ENCODE measurements around the gene KCNJ10. TPM values are rescaled to one million over a fixed set of nuclear protein-coding genes. Genes with fewer than 3 reads are reported as not detected.

Gene KCNJ10
- total and polyA plus RNA-seq, 2 experiments from 2014 or later: not detected

DNA sequence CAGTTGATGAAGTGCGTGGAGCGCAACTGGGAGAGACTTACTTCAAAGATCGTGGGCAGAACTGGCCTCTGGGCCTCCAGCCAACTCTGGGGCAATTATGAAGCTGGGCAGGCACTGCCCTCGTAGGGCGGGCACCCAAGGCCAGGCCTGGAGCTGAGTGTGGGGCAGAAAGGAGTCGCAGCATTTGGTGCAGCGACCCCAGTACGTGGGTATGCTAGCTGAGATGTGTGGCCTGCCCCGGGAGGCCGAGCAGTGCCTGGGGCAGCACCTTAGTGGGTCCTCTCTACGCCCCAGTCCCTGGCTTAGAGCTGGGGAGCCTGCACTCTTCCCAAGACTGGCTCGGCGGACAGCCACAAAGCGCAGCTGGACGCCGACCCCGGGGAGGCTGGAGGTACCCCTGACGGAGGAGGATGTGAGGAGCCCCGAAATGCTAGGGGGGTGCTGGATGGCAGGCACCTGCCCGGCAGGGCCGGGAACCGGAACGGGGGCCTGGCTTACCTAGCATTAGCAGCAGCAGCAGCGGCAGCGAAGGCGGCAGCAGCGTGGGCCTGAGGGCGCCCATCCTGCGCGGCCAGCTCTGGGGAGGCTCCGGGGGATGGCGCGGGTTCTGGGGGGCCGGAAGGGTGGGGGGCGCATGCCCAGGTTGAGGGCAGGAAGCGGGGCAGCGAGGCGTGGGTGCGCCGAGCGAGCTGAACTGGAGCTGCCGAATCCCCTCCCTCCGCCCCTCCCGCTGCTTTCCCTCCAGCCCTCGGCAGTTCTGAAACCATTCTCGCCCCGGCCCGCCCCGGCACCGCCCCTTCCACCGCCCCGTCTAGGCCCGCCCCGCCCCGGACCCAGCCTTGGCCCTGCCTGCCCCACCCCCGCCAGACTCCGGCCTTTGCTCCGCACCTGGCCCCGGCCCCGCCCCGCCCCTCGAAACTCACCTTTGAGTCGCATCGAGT, 28.2 kb upstream of the KCNJ10 start, which contains the start of gene IGSF8:
Gene IGSF8 (minus strand): TSS at position 709 of the 941 bp plus-strand sequence. CDS start 147 bp downstream, at position 562.
- Histone ChIP-seq H3K27me3 (no peaks in the 10 kb centered on the region), H3K4me1 (ENCODE audit: insufficient read depth) (peaks cover 31% of the 10 kb centered on the region), H3K9me2 (replicated peaks; ENCODE audit: insufficient read depth) (no peaks in the 10 kb centered on the region), H3K27ac (peak within 1 kb of the TSS; percentile 87), H3K79me2 (peaks cover 18% of the 10 kb centered on the region), H2AFZ (peak within 1 kb of the TSS; percentile 92), H3K9me3 (ENCODE audit: low read depth) (no peaks in the 10 kb centered on the region), H3K36me3 (replicated peaks; ENCODE audit: insufficient read depth, low read depth) (no peaks in the 10 kb centered on the region), H3K4me2 (peak within 1 kb of the TSS; percentile 99), H3K4me3 (peak within 1 kb of the TSS; percentile 87), H4K20me1 (ENCODE audit: insufficient read depth, poor library complexity, severe bottlenecking) (no peaks in the 10 kb centered on the region)
- TF ChIP-seq EZH2 (IDR thresholded peaks at IDR 0.05; ENCODE audit: borderline replicate concordance) (no peak), EZH2phosphoT487 (IDR thresholded peaks at IDR 0.05; ENCODE audit: low read depth, severe bottlenecking, unreplicated experiment) (no peak)
- TF ChIP-seq, protein P1, sequence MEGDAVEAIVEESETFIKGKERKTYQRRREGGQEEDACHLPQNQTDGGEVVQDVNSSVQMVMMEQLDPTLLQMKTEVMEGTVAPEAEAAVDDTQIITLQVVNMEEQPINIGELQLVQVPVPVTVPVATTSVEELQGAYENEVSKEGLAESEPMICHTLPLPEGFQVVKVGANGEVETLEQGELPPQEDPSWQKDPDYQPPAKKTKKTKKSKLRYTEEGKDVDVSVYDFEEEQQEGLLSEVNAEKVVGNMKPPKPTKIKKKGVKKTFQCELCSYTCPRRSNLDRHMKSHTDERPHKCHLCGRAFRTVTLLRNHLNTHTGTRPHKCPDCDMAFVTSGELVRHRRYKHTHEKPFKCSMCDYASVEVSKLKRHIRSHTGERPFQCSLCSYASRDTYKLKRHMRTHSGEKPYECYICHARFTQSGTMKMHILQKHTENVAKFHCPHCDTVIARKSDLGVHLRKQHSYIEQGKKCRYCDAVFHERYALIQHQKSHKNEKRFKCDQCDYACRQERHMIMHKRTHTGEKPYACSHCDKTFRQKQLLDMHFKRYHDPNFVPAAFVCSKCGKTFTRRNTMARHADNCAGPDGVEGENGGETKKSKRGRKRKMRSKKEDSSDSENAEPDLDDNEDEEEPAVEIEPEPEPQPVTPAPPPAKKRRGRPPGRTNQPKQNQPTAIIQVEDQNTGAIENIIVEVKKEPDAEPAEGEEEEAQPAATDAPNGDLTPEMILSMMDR (IDR thresholded peaks at IDR 0.05; ENCODE audit: poor library complexity): no peak
- peak; percentile 96 for DNase-seq (ENCODE audit: low spot score)
- 14% methylated on average over 30 of the region's 64 CpGs for WGBS (ENCODE audit: low lambda C conversion rate, missing lambda C conversion rate)

DNA sequence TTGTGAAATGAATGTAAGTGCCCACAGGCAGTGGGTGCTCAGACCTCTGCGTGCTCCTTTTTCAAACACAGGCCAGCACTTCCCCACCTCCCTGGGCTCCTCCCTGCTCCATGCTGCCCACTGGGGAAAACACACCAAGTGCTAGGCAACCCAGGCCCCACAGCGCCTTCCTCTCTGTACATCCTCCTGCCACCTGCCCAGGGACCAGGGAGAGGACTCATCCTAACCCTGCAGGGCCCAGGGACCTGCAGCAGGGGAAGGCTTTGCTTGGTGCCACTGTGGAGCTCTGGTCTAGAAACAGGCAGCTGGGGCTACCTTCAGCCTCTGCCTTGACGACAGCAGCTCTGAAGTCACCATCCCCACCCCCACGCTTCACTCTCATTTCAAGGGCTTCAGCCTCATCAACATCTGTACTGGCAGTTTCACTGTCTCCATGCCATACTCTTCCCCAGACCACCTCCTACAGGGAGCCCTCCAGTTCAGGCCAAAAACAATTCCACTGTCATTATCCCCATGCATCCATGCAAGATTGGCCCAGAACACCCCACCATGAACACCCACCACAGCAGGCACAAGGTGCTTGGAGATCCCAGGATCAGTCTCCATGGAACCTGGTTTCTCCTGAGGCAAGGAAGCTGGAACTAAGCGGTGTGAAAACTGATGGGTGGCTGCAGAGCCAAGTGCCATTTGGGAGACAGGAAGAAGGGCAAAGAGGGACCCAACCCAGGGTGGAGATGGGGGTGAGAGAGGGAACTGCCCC, 27.4 kb upstream of the KCNJ10 start:
- no peaks in the 10 kb centered on the region for H3K36me3 ChIP-seq (replicated peaks; ENCODE audit: insufficient read depth, low read depth)
- no peaks in the 10 kb centered on the region for H3K9me3 ChIP-seq (ENCODE audit: low read depth)
- 78% methylated on average over 5 of the region's 5 CpGs for WGBS (ENCODE audit: low lambda C conversion rate, missing lambda C conversion rate)
- H3K4me2 ChIP-seq: peak overlapping the region; percentile 99
- TF ChIP-seq EZH2 (IDR thresholded peaks at IDR 0.05; ENCODE audit: borderline replicate concordance) (no peak), EZH2phosphoT487 (IDR thresholded peaks at IDR 0.05; ENCODE audit: low read depth, severe bottlenecking, unreplicated experiment) (no peak)
- TF ChIP-seq, protein P1 (IDR thresholded peaks at IDR 0.05; ENCODE audit: poor library complexity): no peak
- H3K9me2 ChIP-seq (replicated peaks; ENCODE audit: insufficient read depth): no peaks in the 10 kb centered on the region
- peak overlapping the region; percentile 87 for H3K27ac ChIP-seq
- peak overlapping the region; percentile 87 for H3K4me3 ChIP-seq
- H3K27me3 ChIP-seq: no peaks in the 10 kb centered on the region
- no peak overlapping the region for H2AFZ ChIP-seq
- peaks cover 18% of the 10 kb centered on the region for H3K79me2 ChIP-seq
- H3K4me1 ChIP-seq (ENCODE audit: insufficient read depth): peaks cover 26% of the 10 kb centered on the region
- H4K20me1 ChIP-seq (ENCODE audit: insufficient read depth, poor library complexity, severe bottlenecking): no peaks in the 10 kb centered on the region
- no peak for DNase-seq (ENCODE audit: low spot score)

DNA sequence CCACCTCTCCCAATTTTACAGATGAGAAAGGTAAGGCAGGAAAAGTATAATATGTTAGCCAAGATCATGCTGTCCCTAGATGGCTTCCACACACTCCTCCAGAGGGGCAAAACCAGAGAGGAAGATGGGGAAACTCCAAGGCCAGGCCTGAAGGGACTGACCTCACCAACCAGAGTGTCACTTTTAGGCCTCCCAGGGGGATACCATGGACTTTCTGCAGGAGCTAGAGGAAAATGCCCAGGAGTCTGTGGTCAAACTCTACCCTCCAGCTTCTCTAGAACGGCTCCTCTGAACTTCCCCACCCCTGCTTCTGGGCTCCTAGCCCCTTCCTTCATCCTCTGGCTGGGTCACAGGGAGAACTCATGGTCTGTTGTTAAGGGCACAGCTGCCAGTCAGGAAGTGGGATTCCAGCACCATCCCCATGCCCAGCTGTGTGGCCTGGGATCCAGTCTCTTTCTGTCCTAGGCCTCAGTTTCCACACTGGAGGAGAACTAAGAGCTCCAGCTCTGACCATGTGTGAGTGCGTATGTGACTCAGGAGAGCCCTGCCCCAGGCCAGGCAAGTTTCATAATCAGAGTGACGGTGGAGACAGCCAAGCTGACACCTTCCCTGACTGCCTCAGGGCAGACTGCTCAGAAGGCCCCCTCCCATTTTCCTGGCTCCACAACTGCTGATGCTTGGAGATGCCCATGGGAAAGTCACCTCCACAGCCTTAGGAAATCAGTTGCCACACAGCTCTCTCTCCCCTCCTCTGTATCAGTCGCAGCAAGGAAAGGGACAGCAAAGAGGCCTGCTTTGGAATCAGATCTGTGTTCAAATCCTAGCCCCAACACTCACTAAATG, 26.5 kb upstream of the KCNJ10 start:
- TF ChIP-seq, protein P1 (IDR thresholded peaks at IDR 0.05; ENCODE audit: poor library complexity): no peak
- TF ChIP-seq EZH2 (IDR thresholded peaks at IDR 0.05; ENCODE audit: borderline replicate concordance): no peak
- TF ChIP-seq EZH2phosphoT487 (IDR thresholded peaks at IDR 0.05; ENCODE audit: low read depth, severe bottlenecking, unreplicated experiment): no peak
- DNase-seq (ENCODE audit: low spot score): peak; percentile 51
- no peak overlapping the region for H3K27ac ChIP-seq
- 79% methylated on average over 4 of the region's 4 CpGs for WGBS (ENCODE audit: low lambda C conversion rate, missing lambda C conversion rate)
- H3K36me3 ChIP-seq (replicated peaks; ENCODE audit: insufficient read depth, low read depth): no peaks in the 10 kb centered on the region
- no peak overlapping the region for H3K4me3 ChIP-seq
- H3K9me3 ChIP-seq (ENCODE audit: low read depth): no peaks in the 10 kb centered on the region
- H3K9me2 ChIP-seq (replicated peaks; ENCODE audit: insufficient read depth): no peaks in the 10 kb centered on the region
- H3K4me2 ChIP-seq: peak overlapping the region; percentile 99
- H3K27me3 ChIP-seq: no peaks in the 10 kb centered on the region
- peaks cover 18% of the 10 kb centered on the region for H3K4me1 ChIP-seq (ENCODE audit: insufficient read depth)
- peaks cover 18% of the 10 kb centered on the region for H3K79me2 ChIP-seq
- H4K20me1 ChIP-seq (ENCODE audit: insufficient read depth, poor library complexity, severe bottlenecking): no peaks in the 10 kb centered on the region
- H2AFZ ChIP-seq: no peak overlapping the region
